ENCODE data around the gene RGPD4.

DNA sequence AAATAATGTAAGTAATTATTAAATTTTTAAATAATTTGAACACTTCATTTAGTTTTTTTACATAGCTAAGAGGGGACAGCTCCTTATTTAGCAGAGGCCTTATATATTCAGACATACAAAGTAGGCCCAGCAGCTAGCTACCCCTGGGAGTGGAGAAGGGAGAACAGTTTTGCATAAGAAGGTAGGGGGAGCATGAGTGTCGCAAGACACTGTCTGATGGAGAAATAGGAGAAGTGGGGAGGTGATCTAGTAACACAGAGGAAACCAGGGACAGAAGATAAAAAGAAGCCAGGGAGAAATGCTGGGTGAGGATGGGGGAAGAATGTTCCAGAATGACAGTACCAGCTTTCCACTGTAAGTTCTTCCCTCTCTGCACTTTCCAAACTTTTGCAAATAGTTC, 16.0 kb upstream of the RGPD4 start:
- TF ChIP-seq POLR2A (IDR thresholded peaks at IDR 0.05) = no peak
- TF ChIP-seq, protein P1, sequence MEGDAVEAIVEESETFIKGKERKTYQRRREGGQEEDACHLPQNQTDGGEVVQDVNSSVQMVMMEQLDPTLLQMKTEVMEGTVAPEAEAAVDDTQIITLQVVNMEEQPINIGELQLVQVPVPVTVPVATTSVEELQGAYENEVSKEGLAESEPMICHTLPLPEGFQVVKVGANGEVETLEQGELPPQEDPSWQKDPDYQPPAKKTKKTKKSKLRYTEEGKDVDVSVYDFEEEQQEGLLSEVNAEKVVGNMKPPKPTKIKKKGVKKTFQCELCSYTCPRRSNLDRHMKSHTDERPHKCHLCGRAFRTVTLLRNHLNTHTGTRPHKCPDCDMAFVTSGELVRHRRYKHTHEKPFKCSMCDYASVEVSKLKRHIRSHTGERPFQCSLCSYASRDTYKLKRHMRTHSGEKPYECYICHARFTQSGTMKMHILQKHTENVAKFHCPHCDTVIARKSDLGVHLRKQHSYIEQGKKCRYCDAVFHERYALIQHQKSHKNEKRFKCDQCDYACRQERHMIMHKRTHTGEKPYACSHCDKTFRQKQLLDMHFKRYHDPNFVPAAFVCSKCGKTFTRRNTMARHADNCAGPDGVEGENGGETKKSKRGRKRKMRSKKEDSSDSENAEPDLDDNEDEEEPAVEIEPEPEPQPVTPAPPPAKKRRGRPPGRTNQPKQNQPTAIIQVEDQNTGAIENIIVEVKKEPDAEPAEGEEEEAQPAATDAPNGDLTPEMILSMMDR (IDR thresholded peaks at IDR 0.05) = no peak
